Hematopoietic multipotent progenitor cell treated with erythropoietin and hydrocortisone succinate and interleukin-3 and kit ligand, for 15 days (in vitro differentiated cells): ENCODE data around the gene GRM1.

Source experiments
- DNase-seq: peaks from one replicate; pipeline ENCODE4 v3.0.0-alpha.2; 2015; ENCODE audit warnings: low spot score

Gene GRM1

GRCh38 chr6:146369866-146370265, 341.0 kb downstream of the GRM1 start:
- DNase-seq = no peak

- no peak for DNase-seq
Measured at GRCh38 chr6:146381486-146381885, 352.6 kb downstream of the GRM1 start.

- no peak for DNase-seq
Measured at GRCh38 chr6:146388736-146389364, 360.0 kb downstream of the GRM1 start.

- DNase-seq = no peak
Measured at GRCh38 chr6:146389740-146390139, 360.9 kb downstream of the GRM1 start.

- no peak for DNase-seq
Measured at GRCh38 chr6:146397638-146398037, 368.8 kb downstream of the GRM1 start.

GRCh38 chr6:146402476-146402875, 373.6 kb downstream of the GRM1 start:
- no peak for DNase-seq

- no peak for DNase-seq
Measured at GRCh38 chr6:146408583-146408982, 379.7 kb downstream of the GRM1 start.

GRCh38 chr6:146410851-146411595, 382.2 kb downstream of the GRM1 start:
- DNase-seq = no peak

GRCh38 chr6:146419576-146419975, 390.7 kb downstream of the GRM1 start:
- no peak for DNase-seq

GRCh38 chr6:146420255-146420654, 391.4 kb downstream of the GRM1 start:
- no peak for DNase-seq

GRCh38 chr6:146422789-146423375, 394.0 kb downstream of the GRM1 start:
- DNase-seq = no peak

- DNase-seq = no peak
Measured at GRCh38 chr6:146423452-146423851, 394.6 kb downstream of the GRM1 start.

- no peak for DNase-seq
Measured at GRCh38 chr6:146426516-146426915, 397.7 kb downstream of the GRM1 start.

- DNase-seq = no peak
Measured at GRCh38 chr6:146429831-146430230, 401.0 kb downstream of the GRM1 start.

GRCh38 chr6:146433881-146434731, 405.2 kb downstream of the GRM1 start:
- no peak for DNase-seq

- DNase-seq = no peak
Measured at GRCh38 chr6:146434732-146435390, 406.0 kb downstream of the GRM1 start.

GRCh38 chr6:146441907-146442306, 413.0 kb downstream of the GRM1 start:
- DNase-seq = no peak

GRCh38 chr6:146444189-146444588, 415.3 kb downstream of the GRM1 start:
- DNase-seq = no peak

- no peak for DNase-seq
Measured at GRCh38 chr6:146445233-146445632, 416.4 kb downstream of the GRM1 start.

GRCh38 chr6:146456886-146457285, 428.0 kb downstream of the GRM1 start:
- no peak for DNase-seq

GRCh38 chr6:146460941-146461340, 432.1 kb downstream of the GRM1 start:
- DNase-seq = no peak
